Right hindlimb (tissue), 1 donor: ENCODE measurements around the gene MMAB.

Experiments
- DNase-seq: peaks from one replicate; pipeline ENCODE4 v3.0.0-alpha.2; 2018

The MMAB gene

DNA sequence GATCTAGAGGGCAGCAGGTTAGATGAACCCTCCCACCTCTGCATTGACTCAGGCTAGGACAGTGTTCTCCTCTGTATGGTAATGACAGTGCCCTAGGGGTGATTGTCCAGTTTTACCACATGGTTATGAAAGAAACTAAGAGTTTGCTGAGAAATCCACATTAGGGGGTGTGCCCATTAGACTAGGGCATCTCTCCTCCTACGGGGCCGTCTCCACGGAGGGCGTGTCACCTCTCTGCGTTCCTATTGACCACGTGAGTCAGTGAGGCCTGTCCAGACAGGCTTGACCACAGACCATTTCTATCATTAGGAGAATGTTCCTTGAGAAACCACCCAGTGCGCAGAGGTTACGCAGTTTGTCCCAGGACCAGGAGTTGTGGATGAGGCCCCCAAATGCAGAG is 8.6 kb upstream of the MMAB start:
- DNase-seq: no peak

DNA sequence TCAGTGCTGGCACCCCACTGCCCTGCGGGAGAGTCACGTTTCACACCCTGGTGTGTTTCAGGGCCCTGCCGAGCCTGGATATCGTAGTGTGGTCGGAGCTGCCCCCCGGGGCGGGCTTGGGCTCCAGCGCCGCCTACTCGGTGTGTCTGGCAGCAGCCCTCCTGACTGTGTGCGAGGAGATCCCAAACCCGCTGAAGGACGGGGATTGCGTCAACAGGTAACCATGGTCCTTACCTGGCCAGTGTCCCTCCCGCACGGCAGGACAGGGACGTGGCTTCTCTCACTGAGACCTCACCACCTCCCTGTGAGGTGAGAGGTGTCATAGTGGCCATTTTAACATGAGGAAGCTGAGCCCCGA is 8.0 kb upstream of the MMAB start:
- DNase-seq: no peak

DNA sequence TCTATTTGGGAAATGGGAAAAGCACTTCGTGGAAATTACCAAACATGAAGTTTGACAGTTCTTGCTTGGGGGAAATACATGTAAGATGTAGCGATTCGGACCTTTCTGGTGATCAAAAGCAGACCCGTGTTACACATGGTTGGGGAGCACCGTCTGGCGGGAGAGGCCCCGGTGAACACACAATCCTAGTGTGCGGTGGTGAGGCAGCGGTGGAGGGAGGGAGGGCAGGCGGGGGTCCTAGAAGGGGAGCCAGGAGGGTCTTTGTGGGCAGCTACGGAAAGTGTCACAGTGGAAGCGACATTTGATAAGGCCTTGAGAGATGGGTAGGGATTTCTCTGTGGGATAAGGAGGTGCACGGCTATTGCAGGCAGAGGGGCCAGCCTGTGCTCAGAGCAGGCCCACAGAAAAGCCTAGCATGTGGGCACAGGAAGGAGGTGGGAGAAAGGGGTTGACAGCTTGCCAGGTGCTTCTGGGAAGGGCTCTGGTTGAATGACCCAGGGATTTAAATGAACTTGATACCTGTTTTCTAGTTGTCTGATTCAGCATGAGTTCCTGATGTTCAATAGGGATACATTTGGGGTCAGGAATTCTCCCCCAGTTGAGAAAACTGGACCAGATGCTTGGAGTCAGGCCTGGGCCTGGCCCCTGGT is 7.5 kb upstream of the MMAB start:
- DNase-seq: no peak

DNA sequence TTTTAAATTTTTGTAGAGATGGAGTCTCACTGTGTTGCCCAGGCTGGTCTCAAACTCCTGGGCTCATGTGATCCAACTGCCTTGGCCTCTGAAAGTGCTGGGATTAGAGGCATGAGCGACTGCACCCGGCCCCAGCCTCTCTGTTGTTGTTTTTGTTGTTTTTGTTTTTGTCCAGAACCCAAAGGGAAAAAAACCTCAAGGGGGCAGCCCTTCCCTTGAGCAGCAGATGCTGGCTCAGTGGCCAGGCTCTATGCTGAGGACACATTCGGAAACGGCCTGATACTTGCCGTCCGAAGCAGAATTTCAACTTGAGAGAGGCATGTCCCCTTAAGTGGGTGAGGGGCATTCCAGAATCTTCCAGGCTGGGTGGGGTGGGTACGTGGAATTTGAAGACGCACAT is 7.0 kb upstream of the MMAB start:
- DNase-seq: no peak

DNA sequence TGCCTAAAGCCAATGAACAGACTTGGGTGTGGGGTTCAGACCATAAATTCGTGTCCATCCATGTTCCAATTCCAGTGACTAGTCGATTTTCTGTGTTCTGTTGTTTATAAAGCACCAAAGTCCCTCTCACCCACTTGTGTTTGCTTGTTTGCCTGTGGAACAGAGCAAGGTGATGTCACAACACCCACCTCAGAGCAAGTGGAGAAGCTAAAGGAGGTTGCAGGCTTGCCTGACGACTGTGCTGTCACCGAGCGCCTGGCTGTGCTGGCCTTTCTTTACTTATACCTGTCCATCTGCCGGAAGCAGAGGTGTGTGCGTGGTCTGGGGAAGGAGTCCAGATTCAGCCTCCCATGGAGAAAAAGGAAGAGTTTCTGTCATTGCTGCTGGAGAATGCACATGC is 6.3 kb upstream of the MMAB start:
- DNase-seq: no peak

DNA sequence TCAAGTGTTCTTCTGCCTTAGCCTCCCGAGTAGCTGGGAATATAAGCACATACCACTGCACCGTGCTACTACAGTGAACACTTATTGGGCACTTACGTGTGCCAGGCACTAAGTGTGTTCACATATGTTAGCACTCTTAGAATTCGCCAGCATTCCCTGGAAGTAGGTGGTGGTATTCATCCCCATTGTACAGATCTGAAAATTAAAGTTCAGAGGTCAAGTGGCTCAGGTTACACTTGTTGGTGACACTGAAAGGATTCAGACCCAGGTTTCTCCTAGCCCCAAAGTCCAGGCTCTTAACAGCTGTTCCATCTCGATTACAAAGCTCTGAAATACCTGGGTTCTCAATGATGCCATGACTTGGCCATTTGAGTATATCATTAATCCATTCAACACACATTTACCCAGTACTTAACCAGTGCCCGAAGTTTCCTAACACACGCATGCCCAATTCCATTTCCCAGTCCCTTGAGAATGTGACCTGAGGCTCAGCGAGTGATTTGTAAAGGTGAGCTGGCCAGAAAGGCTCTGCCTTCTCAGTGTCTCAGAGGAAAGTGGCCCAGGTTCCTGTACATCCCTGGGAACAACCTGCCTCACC is 5.1 kb upstream of the MMAB start:
- DNase-seq: no peak

DNA sequence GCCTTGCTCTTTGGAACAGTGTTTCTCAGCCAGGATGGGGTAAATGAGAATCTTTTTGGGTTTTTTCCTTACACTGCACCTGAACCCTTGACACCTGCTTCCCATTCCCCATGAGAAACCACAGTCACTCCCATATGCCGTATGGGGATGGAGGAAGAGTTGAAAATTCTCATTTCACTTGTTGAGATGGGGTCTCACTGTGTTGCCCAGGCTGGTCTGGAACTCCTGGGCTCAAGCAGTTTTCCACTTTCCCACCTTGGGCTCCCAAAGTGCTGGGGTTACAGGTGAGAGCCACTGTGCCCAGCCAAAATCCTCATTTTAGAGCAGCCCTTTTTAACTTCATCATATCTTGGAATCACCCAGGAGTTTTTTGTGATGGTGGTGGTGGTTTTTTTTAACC is 4.0 kb upstream of the MMAB start:
- DNase-seq: no peak

DNA sequence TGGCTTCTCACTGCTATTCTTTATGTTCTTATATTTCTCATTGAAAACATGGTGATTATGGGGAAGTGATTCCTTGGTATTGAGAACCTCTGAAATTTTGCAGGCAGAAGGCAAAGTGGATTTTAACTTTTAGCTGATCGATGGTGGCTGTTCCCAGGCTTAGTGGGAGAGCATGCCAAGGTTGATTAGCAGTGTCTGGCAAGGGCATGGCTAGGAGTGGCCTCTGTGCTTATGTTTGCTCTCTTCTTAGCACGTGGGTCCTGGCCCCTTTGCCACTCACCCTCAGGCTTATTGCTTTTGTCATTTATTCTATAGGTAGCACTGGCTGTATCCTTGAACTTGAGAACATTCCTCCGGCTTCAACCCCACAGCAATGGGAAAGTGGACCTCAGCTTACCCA is 2.4 kb upstream of the MMAB start:
- DNase-seq: no peak

DNA sequence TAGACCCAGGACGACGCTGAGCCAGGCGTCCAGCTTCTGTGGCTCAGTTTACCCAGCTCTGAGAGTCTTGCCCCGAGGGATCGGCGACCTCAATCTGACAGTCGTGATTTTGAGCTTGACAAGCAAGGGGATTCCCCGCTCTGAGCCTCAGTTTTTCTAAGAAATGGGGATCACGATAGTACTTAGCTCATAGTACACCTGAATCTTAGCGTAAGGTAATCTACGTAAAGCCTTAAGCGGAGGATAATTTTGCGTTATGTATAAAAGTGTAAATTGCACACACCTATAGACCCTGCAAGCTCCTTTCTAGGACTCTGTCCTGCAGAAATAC is 575 bp upstream of the MMAB start:
- no peak for DNase-seq

DNA sequence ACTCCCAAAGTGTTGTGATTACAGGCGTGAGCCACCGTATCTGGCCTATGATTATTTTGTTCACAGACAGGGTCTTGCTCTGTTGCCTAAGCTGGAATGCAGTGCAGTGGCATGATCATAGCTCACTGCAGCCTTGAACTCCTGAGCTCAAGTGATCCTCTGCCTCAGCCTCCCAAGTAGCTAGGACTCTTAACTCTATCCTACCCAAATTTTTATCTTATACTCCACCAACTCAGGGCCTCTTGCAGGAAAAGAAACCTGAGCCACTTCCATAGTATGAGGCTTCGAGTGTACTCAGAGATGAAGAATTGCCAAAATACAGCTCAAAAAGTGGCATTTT is 828 bp downstream of the MMAB start:
- DNase-seq: no peak

DNA sequence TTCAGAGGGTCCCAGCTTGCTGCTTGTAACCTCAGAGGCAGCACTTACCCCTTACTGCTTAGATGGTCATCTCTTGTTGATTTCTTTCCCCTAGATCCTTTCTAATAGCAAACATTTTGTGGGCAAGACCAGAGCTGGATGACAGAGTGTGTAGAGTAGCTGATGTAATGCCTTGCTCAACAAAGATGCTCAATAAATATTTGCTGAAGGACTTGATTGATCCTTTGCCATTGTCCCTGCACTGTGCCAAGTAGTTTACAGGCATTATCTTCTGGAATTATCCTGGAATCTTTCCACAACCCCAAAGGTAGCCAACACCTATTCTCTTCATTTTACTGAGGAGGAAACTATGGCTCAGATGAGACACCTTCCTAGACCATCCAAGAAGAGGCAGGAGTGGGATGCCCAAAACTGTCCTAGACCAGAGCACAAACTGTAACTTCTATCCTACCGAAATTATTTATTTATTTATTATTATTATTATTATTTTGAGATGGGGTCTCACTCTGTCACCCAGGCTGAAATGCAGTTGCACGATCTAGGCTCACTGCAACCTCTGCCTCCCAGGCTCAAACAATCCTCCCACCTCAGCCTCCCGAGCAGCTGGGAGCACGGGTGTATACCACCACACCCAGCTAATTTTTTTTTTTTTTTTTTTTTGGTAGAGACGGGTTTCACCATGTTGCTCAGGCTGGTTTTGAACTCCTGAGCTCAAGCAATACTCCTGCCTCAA is 1.4 kb downstream of the MMAB start:
- no peak for DNase-seq

DNA sequence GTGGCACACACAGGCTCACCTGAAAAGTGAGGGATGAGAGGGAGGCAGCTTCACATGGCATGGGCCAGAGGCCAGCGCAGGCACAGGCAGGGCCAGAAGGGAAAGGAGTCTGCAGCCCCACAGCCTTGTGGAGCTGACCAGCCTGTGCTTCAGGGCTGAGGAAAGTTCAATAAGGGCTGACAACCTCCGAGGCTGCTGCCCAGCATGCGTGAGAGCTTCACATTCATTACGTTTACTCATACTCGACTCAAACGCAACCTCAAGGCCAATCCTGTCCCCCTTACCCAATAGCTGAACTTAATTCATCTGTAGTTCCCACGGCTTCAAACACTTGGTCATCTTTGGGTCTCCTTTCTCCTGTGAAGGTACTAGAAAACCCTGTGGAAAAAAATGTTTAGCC is 4.8 kb downstream of the MMAB start:
- DNase-seq: no peak

DNA sequence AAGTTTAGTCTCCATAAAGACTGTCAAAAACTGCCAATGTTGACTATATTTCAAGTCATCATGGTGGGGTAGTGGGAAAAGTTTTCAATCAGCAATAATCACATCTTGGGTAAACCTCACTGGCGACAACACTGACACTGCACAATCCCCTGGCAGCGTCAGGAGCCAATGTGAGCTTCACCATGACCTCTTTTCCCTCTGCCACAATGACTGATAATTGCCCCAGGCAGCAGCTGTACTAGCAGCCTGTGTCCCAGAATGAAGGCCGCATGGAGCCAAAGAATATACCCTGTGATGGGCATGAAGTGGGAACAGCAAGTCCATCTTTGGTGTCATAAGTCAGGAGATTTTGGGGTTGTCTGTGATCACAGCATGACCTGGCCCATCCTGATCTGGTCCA is 5.3 kb downstream of the MMAB start:
- no peak for DNase-seq

DNA sequence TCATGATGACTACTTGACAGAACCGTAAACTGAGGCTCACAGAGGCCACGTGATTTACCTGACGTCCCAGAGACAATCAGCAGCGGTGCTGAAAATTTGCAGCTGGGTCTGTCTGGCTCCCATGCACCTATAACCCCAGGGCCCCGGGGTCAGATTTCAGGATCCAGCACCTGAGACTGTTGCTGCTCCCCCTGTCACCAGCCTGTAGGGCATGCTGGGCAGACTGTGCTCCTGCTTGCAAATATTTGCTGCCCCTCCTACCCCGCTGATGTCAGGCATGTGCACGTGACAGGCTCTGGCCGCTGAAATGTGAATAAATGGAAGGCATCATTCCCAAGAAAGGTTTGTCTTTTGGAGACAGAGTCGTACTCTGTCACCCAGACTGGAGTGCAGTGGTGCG is 6.0 kb downstream of the MMAB start:
- no peak for DNase-seq

DNA sequence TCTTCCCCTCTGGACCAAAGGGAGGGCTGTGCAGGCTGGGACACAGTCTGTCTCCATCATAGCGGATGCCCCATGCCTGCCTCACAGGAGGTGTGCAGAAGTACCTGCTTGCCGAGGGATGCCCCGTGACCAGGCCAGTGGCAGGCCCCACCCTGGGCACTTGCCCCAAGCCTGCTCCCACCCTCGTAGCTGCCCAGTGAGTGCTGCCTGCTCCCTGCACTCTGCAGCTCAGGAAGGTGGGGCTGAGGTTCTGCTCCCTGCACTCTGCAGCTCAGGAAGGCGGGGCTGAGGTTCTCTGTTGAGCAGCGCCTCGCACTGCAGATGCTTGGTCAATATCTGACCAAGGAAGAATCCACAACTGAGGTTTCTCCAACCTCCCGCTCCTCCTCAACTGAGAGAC is 6.9 kb downstream of the MMAB start:
- DNase-seq: no peak

DNA sequence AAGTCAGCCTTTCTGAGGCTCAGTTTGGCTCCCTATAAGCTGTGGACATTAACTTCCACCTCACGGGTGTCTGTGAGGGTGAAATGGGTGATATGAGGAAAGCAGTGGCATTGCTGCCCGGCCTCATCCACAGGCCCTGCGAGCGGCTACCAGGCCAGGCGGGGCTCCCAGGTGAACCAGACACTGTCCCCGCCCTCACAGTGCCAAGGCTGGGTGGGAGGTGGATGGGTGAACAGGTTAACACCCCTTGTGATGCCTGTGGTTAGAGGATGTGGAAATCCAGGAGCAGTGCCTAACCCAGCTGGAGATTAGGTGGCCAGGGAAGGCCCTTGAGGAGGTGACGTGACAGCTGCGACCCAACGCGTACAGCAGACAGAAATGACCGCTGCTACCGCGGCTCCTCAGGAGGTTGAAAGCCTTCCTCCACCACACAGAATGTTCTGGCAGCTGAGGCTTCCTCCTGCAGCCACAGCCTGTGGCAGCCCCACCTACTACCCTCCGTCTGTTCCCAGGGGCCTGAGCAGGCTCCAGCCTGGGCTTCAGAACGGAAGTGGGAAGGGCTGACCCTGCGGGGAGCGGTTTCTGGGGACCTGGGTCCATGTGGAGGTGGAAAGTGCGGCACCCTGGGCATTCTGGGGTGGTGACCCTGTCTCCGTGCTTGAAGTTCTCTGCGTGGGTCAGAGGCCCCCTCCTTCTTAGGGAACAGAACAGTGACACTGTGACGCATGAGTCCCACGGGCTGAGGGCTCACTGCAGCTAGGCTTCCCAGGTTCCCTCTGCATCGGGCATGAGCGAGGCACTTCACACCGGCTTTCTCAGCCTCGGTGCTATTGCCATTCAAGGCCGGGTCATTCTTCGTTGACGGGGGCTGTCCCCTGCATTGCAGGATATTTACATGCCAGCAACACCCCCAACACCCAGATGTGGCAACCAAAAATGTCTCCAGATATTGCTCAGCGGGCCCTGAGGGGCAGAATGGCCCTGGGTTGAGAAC is 9.7 kb downstream of the MMAB start:
- no peak for DNase-seq

DNA sequence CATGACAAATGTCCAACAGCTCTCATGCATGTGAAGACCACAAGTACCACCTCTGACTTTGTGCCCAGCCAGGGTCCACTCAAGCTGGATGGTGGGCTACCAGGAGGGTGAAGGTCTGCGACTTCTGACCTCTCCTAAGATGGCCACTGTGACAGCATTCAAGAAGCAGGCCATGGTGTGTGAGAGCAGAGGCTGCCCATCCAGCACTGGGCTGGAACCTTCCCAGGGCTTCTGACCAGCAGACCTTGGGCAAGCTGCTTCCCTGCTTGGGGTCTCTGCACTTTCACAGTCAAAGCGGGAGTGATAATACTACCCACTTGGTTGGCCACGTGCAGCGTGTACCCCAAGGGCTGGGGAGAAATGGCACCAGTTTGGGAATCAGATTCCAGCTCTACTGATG is 10.4 kb downstream of the MMAB start:
- no peak for DNase-seq

DNA sequence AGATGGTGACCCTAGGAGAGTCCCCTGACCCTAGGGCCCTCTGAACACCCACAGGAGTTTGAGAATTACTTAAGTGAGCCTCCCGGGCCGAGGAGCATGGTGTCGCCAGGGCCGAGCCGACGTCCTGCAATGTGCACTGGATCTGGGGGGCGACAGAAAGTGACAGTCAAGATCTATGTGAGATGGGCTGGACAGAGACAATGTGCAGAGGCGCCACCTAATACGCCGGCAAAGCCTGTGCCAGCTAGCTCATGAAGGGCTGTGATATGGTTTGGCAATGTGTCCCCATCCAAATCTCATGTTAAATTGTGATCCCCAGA is 11.6 kb downstream of the MMAB start:
- DNase-seq: no peak

DNA sequence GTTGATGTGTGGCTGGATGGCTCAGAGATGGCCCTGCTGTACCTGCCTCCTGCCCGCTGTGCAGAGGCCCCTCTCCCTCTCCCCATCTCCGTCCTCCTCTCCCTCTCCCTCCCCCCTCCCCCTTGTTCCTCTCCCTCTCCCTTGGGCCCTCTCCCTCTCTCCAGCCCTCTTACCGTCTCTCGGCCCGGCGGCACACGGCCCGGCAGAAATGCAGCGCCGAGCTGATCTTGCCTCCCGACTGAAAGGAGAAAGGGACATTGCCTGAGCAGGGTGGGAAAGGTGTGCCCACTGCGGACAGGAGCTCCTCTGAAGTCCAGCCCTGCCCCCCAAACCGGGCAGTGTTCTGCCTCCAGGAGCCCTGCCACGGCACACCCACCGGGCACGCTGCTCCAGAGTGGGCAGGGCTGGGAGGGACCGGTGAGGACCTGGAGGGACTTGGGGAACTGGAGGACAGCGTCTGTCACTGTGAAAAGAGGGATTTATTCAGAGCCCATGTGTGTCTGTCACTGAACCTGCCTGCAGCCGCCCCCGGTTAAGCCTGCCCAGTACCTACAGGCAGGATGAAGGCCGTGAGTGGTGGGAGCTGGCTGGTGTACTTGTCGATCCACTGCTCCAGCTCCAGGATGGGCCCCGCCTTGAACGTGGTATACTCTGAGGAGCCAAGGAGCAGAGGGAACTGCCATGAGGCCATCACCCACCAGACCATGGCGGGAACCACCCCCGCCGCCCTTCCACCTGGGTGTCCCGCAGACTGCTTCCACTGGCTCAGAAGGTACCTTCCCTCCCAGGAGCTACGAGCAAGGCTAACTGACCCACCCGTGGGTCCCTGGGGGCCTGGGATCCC is 12.2 kb downstream of the MMAB start:
- DNase-seq: no peak

DNA sequence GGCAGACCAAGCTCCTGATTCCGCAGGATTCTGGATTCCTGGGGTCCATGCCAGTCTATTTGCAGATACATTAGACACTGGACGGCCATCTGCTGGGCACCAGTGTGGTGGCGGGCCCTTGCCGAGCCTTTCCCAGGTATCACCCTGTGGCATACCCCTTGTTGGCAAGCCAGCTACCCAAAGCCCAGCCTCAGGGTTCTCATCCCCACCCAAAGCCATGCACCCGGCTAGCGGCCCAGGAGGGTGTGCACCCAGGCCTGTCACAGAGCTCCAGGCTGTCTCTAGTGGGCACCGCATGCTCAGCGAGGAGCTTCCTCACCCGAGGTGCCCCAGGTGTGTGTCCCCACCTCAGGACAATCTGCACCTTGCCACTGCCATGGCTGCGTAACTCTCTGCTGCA is 13.7 kb downstream of the MMAB start:
- DNase-seq: no peak

DNA sequence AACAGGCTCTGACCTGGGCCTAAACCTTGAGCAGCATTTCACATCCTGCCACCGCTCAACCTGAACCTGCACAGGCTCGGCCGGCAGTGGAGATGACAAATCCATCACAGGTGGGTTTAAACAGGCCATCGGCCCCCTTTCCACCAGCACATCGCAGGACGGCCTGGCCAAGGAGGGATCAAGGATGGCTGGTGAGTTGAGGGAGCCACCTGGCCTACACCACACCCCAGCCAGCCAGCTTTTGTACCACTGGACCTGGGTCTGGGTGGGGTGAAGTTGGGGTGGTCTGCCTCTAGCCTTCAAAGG is 14.2 kb downstream of the MMAB start:
- DNase-seq: no peak

DNA sequence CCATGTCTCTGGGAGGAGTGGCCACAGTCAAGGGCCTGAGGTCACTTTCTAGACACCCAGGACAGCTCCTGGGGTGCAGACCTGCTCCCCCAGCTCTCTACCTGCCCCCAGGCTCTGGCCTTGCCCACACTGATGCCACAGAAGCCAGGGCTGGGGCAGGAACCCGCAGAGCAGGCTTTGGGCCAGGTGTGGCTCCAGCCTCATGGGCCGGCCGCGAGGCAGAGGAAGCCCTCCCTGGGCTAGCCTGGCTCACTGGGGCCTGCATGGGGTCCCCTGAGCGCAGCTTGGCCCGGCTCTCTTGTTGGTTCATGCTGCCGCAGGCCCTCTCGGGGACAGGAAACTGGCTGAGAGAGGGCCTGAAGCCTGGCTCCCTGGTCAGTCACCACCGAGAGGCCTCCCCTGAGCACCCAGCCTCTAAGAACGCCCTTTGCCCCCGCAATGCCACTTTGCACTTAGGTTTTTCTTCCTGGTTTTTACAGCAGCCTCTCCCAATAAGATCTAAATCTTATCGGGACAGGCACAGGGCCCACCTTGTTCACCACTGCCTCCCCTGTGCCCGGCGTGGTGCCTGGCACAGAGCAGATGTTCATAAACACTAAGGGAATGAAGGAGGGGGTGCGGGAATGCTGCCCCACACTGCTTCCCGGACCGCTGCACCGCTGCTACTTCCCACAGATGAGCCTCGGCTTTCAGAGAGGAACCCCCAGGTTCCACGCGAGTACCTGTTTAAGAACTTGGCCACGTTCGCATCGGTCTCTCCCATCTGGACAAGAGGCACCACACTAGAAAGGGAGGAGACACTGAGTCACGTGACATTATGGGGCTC is 14.7 kb downstream of the MMAB start:
- DNase-seq: no peak
